Activated CD4-positive, alpha-beta T cell treated with anti-CD3 and anti-CD28 coated beads, Interleukin-10, Interleukin-2, amounts not matched to agents 100 ng/mL and 50 ng/mL, durations not matched to agents 16 hours and 8 hours (primary cell): ENCODE results near the gene POU2F1.
"Not testable (repeated sequence)": the region's sequence is repeated elsewhere in the genome, so short reads cannot be mapped to it uniquely, and the experiment has no call there.

Experiments used
- DNase-seq: peaks from one replicate; pipeline ENCODE4 v3.0.0-alpha.2; 2020

Gene POU2F1

GRCh38 chr1:167274061-167274460 lies 53.4 kb downstream of the POU2F1 start:
- no peak for DNase-seq

GRCh38 chr1:167276969-167277368 lies 56.3 kb downstream of the POU2F1 start:
- DNase-seq = peak; percentile 22

- no peak for DNase-seq
These were observed 57.8 kb downstream of the POU2F1 start for GRCh38 chr1:167278497-167278896.

- no peak for DNase-seq
These were observed 60.2 kb downstream of the POU2F1 start for GRCh38 chr1:167280912-167281311.

- DNase-seq = no peak
These were observed 67.8 kb downstream of the POU2F1 start for GRCh38 chr1:167288390-167289074.

GRCh38 chr1:167289075-167289442 lies 68.4 kb downstream of the POU2F1 start:
- DNase-seq = no peak

- DNase-seq = no peak
These were observed 69.3 kb downstream of the POU2F1 start for GRCh38 chr1:167289966-167290365.

- DNase-seq = no peak
These were observed 71.0 kb downstream of the POU2F1 start for GRCh38 chr1:167291539-167292185.

- no peak for DNase-seq
These were observed 71.5 kb downstream of the POU2F1 start for GRCh38 chr1:167292216-167292615.

GRCh38 chr1:167293057-167293456 lies 72.4 kb downstream of the POU2F1 start:
- no peak for DNase-seq

GRCh38 chr1:167294528-167294927 lies 73.8 kb downstream of the POU2F1 start:
- no peak for DNase-seq

GRCh38 chr1:167297222-167298214 lies 76.8 kb downstream of the POU2F1 start:
- DNase-seq = no peak

- no peak for DNase-seq
These were observed 77.6 kb downstream of the POU2F1 start for GRCh38 chr1:167298325-167298724.

GRCh38 chr1:167301355-167301754 lies 80.7 kb downstream of the POU2F1 start:
- DNase-seq = no peak

GRCh38 chr1:167304165-167304564 lies 83.5 kb downstream of the POU2F1 start:
- DNase-seq = no peak

GRCh38 chr1:167305059-167305705 lies 84.5 kb downstream of the POU2F1 start:
- no peak for DNase-seq

- DNase-seq = no peak
These were observed 85.1 kb downstream of the POU2F1 start for GRCh38 chr1:167305706-167306277.

- DNase-seq = no peak
These were observed 90.0 kb downstream of the POU2F1 start for GRCh38 chr1:167310732-167311131.

GRCh38 chr1:167312871-167313270 lies 92.2 kb downstream of the POU2F1 start:
- DNase-seq = peak; percentile 34

- no peak for DNase-seq
These were observed 94.0 kb downstream of the POU2F1 start for GRCh38 chr1:167314671-167315070.

GRCh38 chr1:167317463-167317862 lies 96.8 kb downstream of the POU2F1 start:
- DNase-seq = no peak

GRCh38 chr1:167319206-167319605 lies 98.5 kb downstream of the POU2F1 start:
- DNase-seq = not testable (repeated sequence)

- no peak for DNase-seq
These were observed 101.8 kb downstream of the POU2F1 start for GRCh38 chr1:167322483-167322882.
